HG02759 (cell line): Measurements from ENCODE around the gene RHEBL1.

Experiments
- ATAC-seq: cut with Tn5 transposase; IDR thresholded peaks from one replicate; pipeline ENCODE4 v1.9.1; 2021; ENCODE audit warnings: mild to moderate bottlenecking, moderate library complexity; ENCODE audit not compliant: unreplicated experiment

Gene RHEBL1

GRCh38 chr12:49022558-49023178 lies 47.1 kb downstream of the RHEBL1 start:
- ATAC-seq: no peak

DNA sequence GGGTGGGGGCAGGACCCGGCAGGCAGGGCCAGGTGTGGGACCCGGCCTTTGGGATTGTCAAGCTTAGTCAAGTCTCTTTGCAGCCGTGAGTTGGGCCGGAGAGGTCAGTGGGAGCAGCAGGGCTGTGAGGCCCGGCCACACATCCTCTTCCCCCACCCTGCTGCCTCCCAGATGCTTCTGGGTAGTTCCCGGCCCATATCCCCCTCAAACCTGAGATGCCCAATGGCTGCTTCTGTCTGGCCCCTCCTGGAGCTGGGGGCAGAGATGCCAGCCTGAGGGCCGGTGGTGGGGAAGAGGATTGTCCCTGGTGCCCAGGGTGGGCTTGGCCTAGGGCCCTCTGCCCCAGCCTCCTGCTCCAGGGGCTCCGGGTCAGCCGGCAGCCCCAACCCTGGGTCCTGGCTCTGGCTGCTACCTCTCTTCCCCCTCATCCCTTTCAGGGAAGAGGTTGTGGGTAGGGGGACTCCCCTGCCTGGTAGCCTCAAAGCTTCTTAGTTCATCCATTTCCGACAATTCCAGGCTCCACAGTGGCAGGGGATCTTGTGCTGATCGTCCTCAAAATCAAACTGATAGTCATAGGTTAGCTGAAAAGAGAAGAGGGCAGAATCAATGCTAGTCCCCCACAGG lies 48.4 kb downstream of the RHEBL1 start:
- no peak for ATAC-seq

DNA sequence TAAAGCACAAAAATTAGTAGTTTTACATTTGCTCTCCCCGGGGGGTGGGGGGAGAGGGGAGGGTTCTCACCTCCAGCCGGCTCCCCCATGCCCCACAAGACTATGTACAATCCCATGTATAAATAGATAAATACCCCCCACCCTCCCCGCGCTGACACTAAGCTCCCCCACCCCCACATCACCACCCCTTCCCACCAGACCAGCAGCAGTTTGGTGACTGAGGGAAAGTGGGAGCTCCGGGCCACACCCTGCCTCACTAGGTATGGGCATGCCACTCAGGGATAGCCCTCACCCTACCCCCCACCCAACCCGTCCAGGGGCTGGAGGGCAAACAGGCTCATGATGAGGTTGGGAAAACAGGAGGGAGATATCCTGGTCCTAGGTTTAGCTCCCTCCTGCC lies 49.3 kb downstream of the RHEBL1 start:
- no peak for ATAC-seq

- ATAC-seq: no peak
These were observed 50.1 kb downstream of the RHEBL1 start for GRCh38 chr12:49019443-49020324.

GRCh38 chr12:49019120-49019430 lies 50.7 kb downstream of the RHEBL1 start:
- ATAC-seq: no peak

- ATAC-seq: peak; percentile 93
These were observed 51.3 kb downstream of the RHEBL1 start, which contains the start of gene PRKAG1 for GRCh38 chr12:49018261-49019119. Gene PRKAG1, minus strand, starts transcription at chr12:49018776. Its CDS starts 36 bp downstream, at chr12:49018740.

GRCh38 chr12:49017891-49018260 lies 51.9 kb downstream of the RHEBL1 start:
- peak; percentile 21 for ATAC-seq

DNA sequence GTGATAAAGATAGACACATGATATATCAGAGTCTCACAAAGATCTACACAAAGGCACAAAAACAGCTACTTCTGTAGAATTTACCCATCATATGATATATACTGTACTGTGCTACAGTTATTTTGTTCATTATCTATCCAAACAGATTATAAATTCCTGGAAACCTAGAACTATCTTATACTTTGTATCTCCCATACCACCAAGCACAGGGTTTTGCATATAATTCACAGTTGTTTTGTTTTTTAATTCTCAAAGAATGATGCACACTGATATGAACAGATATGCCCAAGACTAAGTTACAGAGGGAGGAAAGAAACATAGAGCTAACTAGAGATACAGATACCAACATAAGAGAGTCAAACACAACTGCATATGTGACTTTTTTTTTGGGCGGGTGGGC lies 54.6 kb downstream of the RHEBL1 start:
- no peak for ATAC-seq
